ENCODE results near the gene PEX7.

The PEX7 gene

GRCh38 chr6:136795996-136796395 is 26.4 kb upstream of the PEX7 start:
- TF ChIP-seq TCF12 (IDR thresholded peaks at IDR 0.05; ENCODE audit: low read depth), result no peak
- TF ChIP-seq FOXM1 (IDR thresholded peaks at IDR 0.05; ENCODE audit: borderline replicate concordance, low read depth), result no peak
- TF ChIP-seq YY1 (IDR thresholded peaks at IDR 0.05; ENCODE audit: low read depth), result no peak
- TF ChIP-seq TAF1 (IDR thresholded peaks at IDR 0.05; ENCODE audit: low read depth), result no peak
- TF ChIP-seq EP300 (IDR thresholded peaks at IDR 0.05; ENCODE audit: borderline replicate concordance), result no peak
- no peak for TF ChIP-seq MAX (IDR thresholded peaks at IDR 0.05)

- no peak for TF ChIP-seq CEBPB (IDR thresholded peaks at IDR 0.05)
- TF ChIP-seq TAF1 (IDR thresholded peaks at IDR 0.05; ENCODE audit: low read depth), result no peak
- no peak for TF ChIP-seq ZBTB7A (IDR thresholded peaks at IDR 0.05; ENCODE audit: low read depth)
- no peak for TF ChIP-seq YY1 (IDR thresholded peaks at IDR 0.05; ENCODE audit: low read depth)
- TF ChIP-seq MAX (IDR thresholded peaks at IDR 0.05), result no peak
- no peak for TF ChIP-seq EGR1 (IDR thresholded peaks at IDR 0.05)
Observed at GRCh38 chr6:136798044-136798443, 24.3 kb upstream of the PEX7 start.

GRCh38 chr6:136801581-136801980 is 20.8 kb upstream of the PEX7 start:
- TF ChIP-seq TAF1 (IDR thresholded peaks at IDR 0.05; ENCODE audit: low read depth) (no peak), USF1 (IDR thresholded peaks at IDR 0.05) (no peak), NFIC (IDR thresholded peaks at IDR 0.05) (no peak), MAX (IDR thresholded peaks at IDR 0.05) (no peak), EP300 (IDR thresholded peaks at IDR 0.05; ENCODE audit: borderline replicate concordance) (no peak), FOXM1 (IDR thresholded peaks at IDR 0.05; ENCODE audit: borderline replicate concordance, low read depth) (no peak), RAD21 (IDR thresholded peaks at IDR 0.05; ENCODE audit: low read depth) (no peak), ZBTB7A (IDR thresholded peaks at IDR 0.05; ENCODE audit: low read depth) (no peak), CREB1 (IDR thresholded peaks at IDR 0.05; ENCODE audit: low read depth) (no peak), CEBPB (IDR thresholded peaks at IDR 0.05) (no peak), TCF12 (IDR thresholded peaks at IDR 0.05; ENCODE audit: low read depth) (no peak), REST (IDR thresholded peaks at IDR 0.05; ENCODE audit: low read depth) (no peak), YY1 (IDR thresholded peaks at IDR 0.05; ENCODE audit: low read depth) (no peak), EGR1 (IDR thresholded peaks at IDR 0.05) (no peak), TEAD4 (IDR thresholded peaks at IDR 0.05) (no peak)

- TF ChIP-seq MAX (IDR thresholded peaks at IDR 0.05), result no peak
- no peak for TF ChIP-seq TAF1 (IDR thresholded peaks at IDR 0.05; ENCODE audit: low read depth)
- TF ChIP-seq REST (IDR thresholded peaks at IDR 0.05; ENCODE audit: low read depth), result no peak
- no peak for TF ChIP-seq YY1 (IDR thresholded peaks at IDR 0.05; ENCODE audit: low read depth)
- no peak for TF ChIP-seq RAD21 (IDR thresholded peaks at IDR 0.05; ENCODE audit: low read depth)
Observed at GRCh38 chr6:136803608-136804007, 18.8 kb upstream of the PEX7 start.

GRCh38 chr6:136809091-136809860 is 13.1 kb upstream of the PEX7 start:
- no peak for TF ChIP-seq USF1 (IDR thresholded peaks at IDR 0.05)
- no peak for TF ChIP-seq MAX (IDR thresholded peaks at IDR 0.05)
- no peak for TF ChIP-seq REST (IDR thresholded peaks at IDR 0.05; ENCODE audit: low read depth)
- no peak for TF ChIP-seq CEBPB (IDR thresholded peaks at IDR 0.05)
- no peak for TF ChIP-seq NFIC (IDR thresholded peaks at IDR 0.05)
- TF ChIP-seq ZBTB7A (IDR thresholded peaks at IDR 0.05; ENCODE audit: low read depth), result no peak
- TF ChIP-seq RAD21 (IDR thresholded peaks at IDR 0.05; ENCODE audit: low read depth), result no peak
- TF ChIP-seq EGR1 (IDR thresholded peaks at IDR 0.05), result no peak
- TF ChIP-seq CREB1 (IDR thresholded peaks at IDR 0.05; ENCODE audit: low read depth), result no peak
- no peak for TF ChIP-seq EP300 (IDR thresholded peaks at IDR 0.05; ENCODE audit: borderline replicate concordance)
- TF ChIP-seq TEAD4 (IDR thresholded peaks at IDR 0.05), result no peak
- TF ChIP-seq FOXM1 (IDR thresholded peaks at IDR 0.05; ENCODE audit: borderline replicate concordance, low read depth), result no peak
- TF ChIP-seq TAF1 (IDR thresholded peaks at IDR 0.05; ENCODE audit: low read depth), result no peak
- TF ChIP-seq TCF12 (IDR thresholded peaks at IDR 0.05; ENCODE audit: low read depth), result no peak
- TF ChIP-seq YY1 (IDR thresholded peaks at IDR 0.05; ENCODE audit: low read depth), result no peak
